GM18502 (cell line): Measurements from ENCODE around the gene CUL4B.
"Not testable (repeated sequence)": the region's sequence is repeated elsewhere in the genome, so short reads cannot be mapped to it uniquely, and the experiment has no call there.

Experiments used
- ATAC-seq: cut with Tn5 transposase; IDR thresholded peaks from one replicate; pipeline ENCODE4 v1.9.1; 2021; ENCODE audit warnings: mild to moderate bottlenecking; ENCODE audit not compliant: unreplicated experiment, poor library complexity

CUL4B gene

DNA sequence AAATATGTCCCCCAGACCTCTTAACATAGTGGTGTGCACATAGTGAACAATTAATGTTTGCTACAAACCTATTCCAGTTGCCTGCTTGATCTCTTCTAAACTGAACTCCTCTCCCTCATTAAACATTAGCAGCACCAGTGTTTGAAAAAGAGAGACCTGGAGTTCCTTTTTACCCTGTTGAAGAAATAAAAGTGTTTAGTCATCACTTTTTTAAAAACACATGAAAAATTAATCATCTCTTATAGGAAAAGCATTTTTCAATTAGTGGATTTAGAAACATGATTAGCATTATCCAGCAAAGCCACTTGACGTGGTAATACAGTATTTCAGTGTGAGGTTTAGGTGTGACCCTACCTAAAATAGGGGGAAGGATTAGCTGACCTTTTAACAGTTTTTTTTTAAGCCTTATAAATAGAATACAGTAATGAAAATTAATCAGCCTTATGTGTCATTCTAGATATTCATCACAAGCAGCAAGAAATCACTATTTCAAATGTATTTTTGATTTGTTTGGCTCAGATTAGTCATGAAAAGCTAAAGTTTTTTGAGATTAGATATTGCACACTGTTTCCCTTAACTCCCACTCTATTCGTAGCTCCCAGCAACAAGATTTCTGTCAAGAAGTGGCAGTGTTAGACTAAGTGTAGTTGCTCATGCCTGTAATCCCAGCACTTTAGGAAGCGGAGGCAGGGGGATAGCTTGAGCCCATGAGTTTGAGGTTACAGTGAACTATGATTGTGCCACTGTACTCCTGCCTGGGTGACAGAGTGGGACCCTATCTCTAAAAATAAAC is 26.2 kb downstream of the CUL4B start:
- ATAC-seq: no peak

DNA sequence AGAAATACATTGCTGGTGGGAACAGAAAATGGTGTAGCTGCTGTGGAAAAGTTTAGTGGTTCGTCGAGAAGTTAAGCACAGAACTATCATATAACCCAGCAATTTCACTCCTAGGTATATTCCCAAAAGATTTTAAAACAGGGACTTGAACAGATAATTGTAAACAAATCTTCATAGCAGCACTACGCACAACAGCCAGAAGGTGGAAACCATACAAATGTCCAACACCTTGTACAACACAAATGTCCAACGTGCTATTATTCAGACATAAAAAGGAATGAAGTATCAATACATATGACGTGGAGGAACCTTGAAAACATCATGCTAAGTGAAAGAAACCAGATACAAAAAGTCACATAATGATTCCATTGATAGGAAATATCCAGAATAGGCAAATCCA is 37.9 kb downstream of the CUL4B start:
- ATAC-seq: no peak

DNA sequence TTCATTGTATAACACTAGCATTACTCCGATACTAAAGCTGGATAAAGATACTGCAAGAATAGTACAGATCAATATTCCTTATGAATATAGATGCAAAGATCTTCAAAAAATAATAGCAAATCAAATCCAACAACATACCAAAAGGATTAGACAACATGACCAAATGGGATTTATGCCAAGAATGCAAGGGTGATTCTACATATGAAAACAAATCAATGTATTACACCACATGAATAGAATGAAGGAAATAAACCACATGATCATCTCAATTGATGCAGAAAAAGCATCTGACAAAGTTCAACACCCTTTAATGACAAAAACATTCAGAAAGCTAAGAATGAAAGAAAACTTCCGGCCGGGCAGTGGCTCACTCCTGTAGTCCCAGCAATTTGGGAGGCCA is 42.8 kb downstream of the CUL4B start:
- no peak for ATAC-seq

DNA sequence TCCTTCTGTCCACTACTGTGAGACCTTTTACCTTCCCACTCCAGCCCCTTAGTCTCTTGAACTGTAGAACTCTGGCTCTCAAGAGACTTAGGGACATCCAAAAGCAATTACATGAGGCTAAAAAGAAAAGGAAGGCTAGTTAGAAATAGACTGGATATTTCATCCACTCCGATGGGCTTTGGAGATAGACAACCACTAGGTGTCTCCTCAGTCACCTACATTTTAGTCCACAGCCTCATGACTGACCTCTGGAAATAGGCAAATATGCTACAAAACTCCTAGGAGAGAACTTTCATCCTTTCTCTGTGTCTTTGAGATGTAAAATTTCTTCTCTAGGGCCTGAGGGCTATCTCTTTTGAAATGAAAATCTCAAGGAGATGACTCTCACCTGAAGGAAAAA is 46.5 kb downstream of the CUL4B start:
- ATAC-seq: no peak

DNA sequence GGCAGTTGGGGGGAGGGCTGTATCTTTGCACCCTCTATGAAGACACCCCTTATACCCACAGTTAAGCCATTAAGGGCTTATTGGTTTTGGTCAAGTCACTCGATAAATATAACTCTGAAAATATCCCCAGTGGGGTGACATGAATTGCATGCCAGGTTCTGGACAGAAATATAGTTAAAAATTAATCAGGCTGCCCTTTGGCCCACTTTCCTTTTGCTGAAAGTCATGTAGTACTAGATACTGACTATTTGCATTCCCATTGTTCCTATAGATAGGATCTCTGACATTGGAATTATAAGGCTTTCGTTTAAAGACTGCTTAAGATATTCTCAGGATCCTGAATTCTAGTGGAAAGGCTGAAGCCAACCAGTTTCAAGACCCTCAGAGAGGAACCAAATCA is 48.1 kb downstream of the CUL4B start:
- no peak for ATAC-seq

DNA sequence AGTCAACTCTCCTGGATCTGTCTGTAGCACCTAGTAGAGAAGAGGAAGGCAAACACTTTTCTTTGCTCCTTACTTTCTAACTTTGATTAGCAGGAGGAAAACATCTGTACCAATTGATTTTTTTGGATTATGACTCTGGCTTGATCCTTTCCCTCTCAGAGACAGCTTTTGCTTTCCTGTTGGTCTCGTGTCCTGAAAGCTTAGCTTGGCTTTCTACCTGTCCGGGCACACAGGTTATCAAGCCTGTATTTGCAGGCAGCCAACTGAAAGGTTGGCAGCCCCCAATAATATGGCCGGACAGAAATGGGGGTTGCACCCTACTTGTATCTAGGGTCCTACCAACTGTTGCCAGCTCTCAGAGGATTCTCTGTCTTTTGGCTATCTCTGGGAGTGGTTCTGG is 48.5 kb downstream of the CUL4B start:
- no peak for ATAC-seq

DNA sequence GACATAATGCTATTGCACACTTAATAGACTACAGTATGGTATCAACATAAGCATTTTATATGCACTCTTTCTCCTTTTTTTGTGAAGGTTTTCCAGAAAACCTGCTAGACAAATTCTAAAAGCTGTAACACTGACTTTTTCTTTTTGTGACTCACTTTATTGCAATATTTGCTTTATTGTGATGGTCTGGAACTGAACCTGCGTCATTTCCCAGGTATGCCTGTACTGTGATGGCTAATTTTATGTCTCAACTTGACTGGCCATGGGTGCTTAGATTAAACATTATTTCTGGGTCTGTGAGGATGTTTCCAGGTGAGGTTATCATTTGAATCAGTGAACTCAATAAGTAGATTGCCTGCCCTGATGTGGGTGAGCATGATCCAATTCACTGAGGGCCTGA is 56.2 kb downstream of the CUL4B start:
- no peak for ATAC-seq

DNA sequence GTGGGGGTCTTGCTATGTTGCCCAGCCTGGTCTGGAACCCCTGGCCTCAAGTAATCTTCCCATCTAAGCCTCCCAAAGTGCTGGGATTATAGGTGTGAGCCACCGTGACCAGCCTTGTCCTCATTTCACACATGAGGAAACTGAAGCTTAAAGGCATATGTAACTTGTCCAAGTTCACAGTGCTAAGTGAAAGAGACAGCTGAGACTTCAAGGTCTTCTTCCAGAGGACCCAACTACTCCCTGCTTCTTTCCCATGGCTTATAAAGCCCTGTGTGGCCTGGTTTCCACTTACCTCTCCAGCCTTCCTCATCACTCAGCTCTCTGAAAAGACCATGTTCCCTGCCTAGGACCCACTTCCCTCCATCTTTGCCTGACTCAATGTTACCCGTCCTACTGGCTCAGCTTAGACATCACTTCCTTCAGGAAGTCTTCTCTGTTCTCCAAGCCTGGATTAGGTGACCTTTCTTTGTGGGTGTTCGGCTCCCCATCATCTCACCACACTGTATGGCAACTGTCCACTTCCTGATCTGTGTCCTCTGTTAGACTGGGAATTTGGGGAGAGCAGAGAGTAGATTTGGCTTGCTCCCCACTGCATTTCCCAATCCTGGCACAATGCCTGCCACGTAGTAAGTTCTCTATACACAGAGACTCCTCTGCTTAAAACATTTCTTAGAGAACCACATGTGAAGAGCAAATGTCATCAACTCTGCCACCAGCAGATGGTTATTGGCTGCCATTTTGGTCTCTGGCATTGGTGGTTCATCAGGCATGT is 61.3 kb downstream of the CUL4B start:
- ATAC-seq: no peak

DNA sequence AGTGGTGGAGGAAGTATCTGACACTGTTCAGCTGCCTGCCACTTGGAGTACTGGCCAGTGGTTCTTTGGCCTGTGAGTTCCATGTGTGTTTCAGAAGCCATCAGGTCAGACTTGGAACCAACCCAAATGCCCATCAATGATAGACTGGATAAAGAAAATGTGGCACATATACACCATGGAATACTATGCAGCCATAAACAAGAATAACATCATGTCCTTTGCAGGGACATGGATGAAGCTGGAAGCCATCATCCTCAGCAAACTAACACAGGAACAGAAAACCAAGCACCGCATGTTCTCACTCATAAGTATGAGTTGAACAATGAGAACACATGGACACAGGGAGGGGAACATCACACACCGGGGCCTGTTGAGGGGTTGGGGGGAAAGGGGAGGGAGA is 70.6 kb downstream of the CUL4B start:
- ATAC-seq: not testable (repeated sequence)

DNA sequence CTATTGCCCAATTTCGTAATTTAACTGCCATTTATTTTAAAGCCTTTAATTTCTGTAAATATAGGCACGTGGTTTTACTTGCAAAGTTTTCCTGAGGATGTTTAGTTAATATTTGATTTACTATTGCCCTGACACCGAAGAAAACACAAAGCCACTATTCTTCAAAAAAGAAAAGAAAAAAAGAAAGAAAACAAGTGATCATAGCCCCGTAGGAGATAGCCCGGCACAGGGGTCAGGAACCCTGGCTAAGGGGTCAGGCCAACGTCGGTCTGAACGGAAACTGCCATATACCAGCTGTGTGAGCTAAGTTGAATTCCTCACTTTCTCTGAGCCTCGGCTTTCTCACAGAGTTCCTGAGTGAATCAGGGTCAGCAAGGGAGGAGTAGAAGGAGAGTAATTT is 74.0 kb downstream of the CUL4B start:
- ATAC-seq: no peak

DNA sequence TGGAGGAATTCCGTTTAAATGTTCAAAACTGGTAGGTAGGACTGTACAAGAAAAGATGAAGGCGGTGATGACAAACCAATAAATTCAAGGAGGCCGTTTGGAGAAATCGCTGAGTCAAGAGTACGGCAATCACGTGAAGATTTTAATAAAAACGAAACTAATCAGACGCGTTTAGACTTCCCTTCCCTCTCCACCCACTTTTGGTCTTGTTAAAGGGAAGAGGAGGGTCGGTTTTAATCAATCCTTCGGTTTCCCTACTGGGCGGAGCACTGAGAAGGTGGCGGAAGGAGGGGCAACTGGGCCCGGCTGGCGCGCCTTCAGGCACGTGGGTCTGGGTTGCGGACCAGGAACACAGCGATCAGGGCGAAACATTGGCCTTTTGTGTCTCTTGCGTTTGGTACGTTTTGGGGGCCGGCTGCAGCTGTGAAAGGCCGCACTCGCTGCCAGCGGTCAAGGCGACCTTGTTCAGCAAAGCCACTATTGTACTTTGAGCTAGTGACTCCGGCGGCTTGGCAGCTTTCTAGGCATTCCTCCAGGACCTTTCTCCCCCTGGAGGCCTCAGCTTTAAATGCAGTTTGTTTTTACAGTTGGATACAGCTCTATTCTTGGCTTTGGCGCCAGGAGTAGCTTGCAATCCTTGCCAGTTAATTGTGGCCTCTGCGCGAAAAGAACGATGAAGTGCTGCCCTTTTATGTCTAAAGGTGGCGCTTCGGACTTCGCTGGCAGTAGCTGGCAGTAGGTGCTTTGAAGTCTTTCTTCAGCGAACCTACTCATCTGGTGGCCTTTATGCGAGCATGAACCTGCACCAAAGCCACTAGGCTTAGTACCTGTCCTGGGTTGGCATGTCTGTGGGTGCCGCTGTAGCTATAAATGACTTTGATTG is 74.9 kb downstream of the CUL4B start:
- ATAC-seq: peak; percentile 87

DNA sequence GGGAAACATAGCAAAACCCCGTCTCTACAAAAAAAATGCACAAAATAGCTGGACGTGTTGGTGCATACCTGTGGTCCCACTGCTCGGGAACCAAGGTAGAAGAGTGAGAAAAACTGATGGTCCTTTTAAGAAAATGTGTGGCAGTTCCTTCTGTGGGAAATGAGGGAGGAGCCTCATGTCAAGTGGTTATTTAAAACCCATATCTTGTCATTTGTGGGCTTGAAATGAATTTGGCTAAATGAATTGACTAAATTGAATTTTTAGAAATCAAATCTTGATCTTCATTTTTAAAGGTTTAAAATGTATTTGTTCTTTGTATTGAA is 75.5 kb downstream of the CUL4B start:
- ATAC-seq: peak; percentile 11

DNA sequence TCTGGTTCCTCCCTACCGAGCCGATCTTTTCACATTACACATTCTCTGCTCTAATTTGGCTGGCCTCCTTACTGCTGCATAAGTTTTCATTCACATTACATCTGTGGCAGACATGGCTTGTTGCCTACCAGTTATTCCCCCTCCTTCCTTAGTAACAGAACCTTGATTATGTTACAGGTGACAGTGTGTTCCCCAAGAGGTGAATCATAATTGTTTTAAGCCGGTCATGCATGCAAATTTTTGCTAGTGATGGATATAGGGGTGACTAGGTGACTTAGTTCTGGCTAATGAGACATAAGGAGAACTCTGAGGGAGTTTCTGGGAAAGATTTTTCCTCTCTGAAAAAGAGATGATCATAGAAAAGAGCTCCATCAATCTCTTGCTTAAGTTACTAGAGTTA is 83.3 kb downstream of the CUL4B start:
- no peak for ATAC-seq

DNA sequence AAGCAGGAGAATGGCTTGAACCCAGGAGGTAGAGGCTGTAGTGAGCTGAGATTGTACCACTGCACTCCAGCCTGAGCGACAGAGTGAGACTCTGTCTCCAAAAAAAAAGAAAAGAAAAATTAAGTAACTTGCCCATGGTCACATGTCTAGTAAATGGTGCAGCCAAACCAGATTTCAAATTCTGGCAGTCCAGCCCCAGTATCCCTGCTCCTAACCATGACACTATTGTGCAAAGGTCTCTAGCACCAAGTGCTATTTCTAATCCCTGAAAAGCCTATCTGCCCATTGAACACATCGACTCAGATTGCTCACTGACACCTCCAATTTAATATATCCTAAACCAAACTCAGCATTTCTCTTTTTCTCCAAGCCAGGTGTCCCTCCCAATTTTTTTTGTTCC is 84.0 kb downstream of the CUL4B start:
- no peak for ATAC-seq

DNA sequence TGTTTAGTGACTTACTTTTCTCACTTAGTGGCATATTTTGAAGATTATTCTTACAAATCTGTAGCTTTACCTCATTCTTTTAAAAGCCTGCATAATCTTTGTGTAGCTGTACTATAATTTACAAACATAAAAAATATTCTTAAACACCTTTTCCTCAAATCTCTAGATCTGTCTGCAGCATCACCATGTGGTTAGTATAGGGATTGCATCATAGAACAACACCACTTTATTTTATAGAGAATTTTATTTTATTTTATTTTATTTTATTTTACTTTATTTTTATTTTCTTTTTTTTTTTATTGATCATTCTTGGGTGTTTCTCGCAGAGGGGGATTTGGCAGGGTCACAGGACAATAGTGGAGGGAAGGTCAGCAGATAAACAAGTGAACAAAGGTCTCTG is 85.3 kb downstream of the CUL4B start:
- ATAC-seq: not testable (repeated sequence)
